MM.1S (cell line): ENCODE measurements around the gene LEUTX.

Experiments used
- DNase-seq: peaks from one replicate; pipeline ENCODE4 v3.0.0-alpha.2; 2015
- H2AFZ ChIP-seq: fragments of 300-600 bp; sonication (generic); 2 replicates; pipeline ENCODE4 v1.6.0; 2016; ENCODE audit warnings: antibody characterized with exemption, low read length
- H3F3A ChIP-seq: fragments of 300-600 bp; sonication (generic); 2 replicates; pipeline ENCODE4 v1.6.1; 2016; ENCODE audit warnings: mild to moderate bottlenecking, antibody characterized with exemption, low read length, moderate library complexity, mixed read lengths; ENCODE audit not compliant: insufficient read depth
- H3K27ac ChIP-seq: fragments of 300-600 bp; sonication (generic); 2 replicates; pipeline ENCODE4 v1.5.1; 2016; ENCODE audit warnings: mild to moderate bottlenecking, low read length
- H3K27me3 ChIP-seq: fragments of 300-600 bp; sonication (generic); replicated peaks from 2 replicates; pipeline ENCODE4 v1.6.0; 2016; ENCODE audit warnings: low read length; ENCODE audit not compliant: insufficient read depth
- H3K36me3 ChIP-seq: fragments of 300-600 bp; sonication (generic); replicated peaks from 2 replicates; pipeline ENCODE4 v1.6.1; 2016; ENCODE audit warnings: mild to moderate bottlenecking, low read length, mixed read lengths; ENCODE audit not compliant: insufficient read depth
- H3K4me1 ChIP-seq: fragments of 300-600 bp; sonication (generic); 2 replicates; pipeline ENCODE4 v1.6.1; 2016; ENCODE audit warnings: low read length, mixed read lengths
- H3K4me2 ChIP-seq: fragments of 300-600 bp; sonication (generic); 2 replicates; pipeline ENCODE4 v1.6.0; 2016; ENCODE audit warnings: low read depth, low read length
- H3K4me3 ChIP-seq: fragments of 300-600 bp; sonication (generic); 2 replicates; pipeline ENCODE4 v1.5.1; 2016; ENCODE audit warnings: low read length, mixed read lengths
- H3K79me2 ChIP-seq: fragments of 300-600 bp; sonication (generic); 2 replicates; pipeline ENCODE4 v1.6.1; 2016; ENCODE audit warnings: mixed run types, low read length, mixed read lengths
- H3K9ac ChIP-seq: fragments of 300-600 bp; sonication (generic); 2 replicates; pipeline ENCODE4 v1.6.1; 2016; ENCODE audit warnings: low read length, mixed read lengths
- H3K9me2 ChIP-seq: fragments of 300-600 bp; sonication (generic); replicated peaks from 2 replicates; pipeline ENCODE4 v1.6.1; 2016; ENCODE audit warnings: mild to moderate bottlenecking, low read length, mixed read lengths; ENCODE audit not compliant: insufficient read depth
- H3K9me3 ChIP-seq: fragments of 300-600 bp; sonication (generic); replicated peaks from 2 replicates; pipeline ENCODE4 v1.6.1; 2016; ENCODE audit warnings: mild to moderate bottlenecking, low read length, mixed read lengths; ENCODE audit not compliant: insufficient read depth
- H4K20me1 ChIP-seq: fragments of 300-600 bp; sonication (generic); 2 replicates; pipeline ENCODE4 v1.6.1; 2016; ENCODE audit warnings: mild to moderate bottlenecking, low read length, moderate library complexity, mixed read lengths; ENCODE audit not compliant: insufficient read depth
- CTCF ChIP-seq: fragments of 300-600 bp; sonication (generic); IDR thresholded peaks from 2 replicates; pipeline ENCODE4 v1.5.1; 2016; ENCODE audit warnings: antibody characterized with exemption, low read length, mixed read lengths
- EZH2 ChIP-seq: fragments of 300-600 bp; sonication (generic); optimal IDR thresholded peaks from 2 replicates; pipeline ENCODE3; 2017; ENCODE audit warnings: low read depth, mild to moderate bottlenecking, antibody characterized with exemption, low read length, mixed read lengths
- EZH2phosphoT487 ChIP-seq: fragments of 300-600 bp; sonication (generic); IDR thresholded peaks from 2 replicates; pipeline ENCODE4 v1.6.1; 2018; ENCODE audit warnings: antibody characterized with exemption, low read length

Gene LEUTX

GRCh38 chr19:39832341-39833083, 53.9 kb downstream of the LEUTX start:
- TF ChIP-seq EZH2 (no peak), CTCF (no peak), EZH2phosphoT487 (no peak)
- no peaks in the 10 kb centered on the region for H3K9me3 ChIP-seq
- peaks cover 14% of the 10 kb centered on the region for H3F3A ChIP-seq
- H3K36me3 ChIP-seq: peaks cover 13% of the 10 kb centered on the region
- no peak for DNase-seq
- H3K27ac ChIP-seq: no peak overlapping the region
- H3K27me3 ChIP-seq: no peaks in the 10 kb centered on the region
- peaks cover 19% of the 10 kb centered on the region for H3K79me2 ChIP-seq
- no peaks in the 10 kb centered on the region for H4K20me1 ChIP-seq
- no peaks in the 10 kb centered on the region for H3K9me2 ChIP-seq
- H3K4me3 ChIP-seq: peak overlapping the region; percentile 76
- H3K4me1 ChIP-seq: peaks cover 7% of the 10 kb centered on the region; the same call in 1 of the 2 replicates
- peak overlapping the region; percentile 74; the same call in 1 of the 2 replicates for H3K9ac ChIP-seq
- no peak overlapping the region for H2AFZ ChIP-seq
- H3K4me2 ChIP-seq: peak overlapping the region; percentile 63

GRCh38 chr19:39833160-39833463, 54.5 kb downstream of the LEUTX start:
- peak overlapping the region; percentile 63 for H3K4me2 ChIP-seq
- peaks cover 14% of the 10 kb centered on the region for H3F3A ChIP-seq
- TF ChIP-seq EZH2phosphoT487 (no peak), CTCF (no peak), EZH2 (no peak)
- H3K4me3 ChIP-seq: peak overlapping the region; percentile 76
- peaks cover 24% of the 10 kb centered on the region for H3K79me2 ChIP-seq
- no peaks in the 10 kb centered on the region for H3K27me3 ChIP-seq
- H3K9me2 ChIP-seq: no peaks in the 10 kb centered on the region
- peaks cover 7% of the 10 kb centered on the region; the same call in 1 of the 2 replicates for H3K4me1 ChIP-seq
- H2AFZ ChIP-seq: no peak overlapping the region
- H4K20me1 ChIP-seq: no peaks in the 10 kb centered on the region
- no peak for DNase-seq
- peak overlapping the region; percentile 74 for H3K9ac ChIP-seq
- H3K36me3 ChIP-seq: peaks cover 18% of the 10 kb centered on the region
- H3K9me3 ChIP-seq: no peaks in the 10 kb centered on the region
- peak overlapping the region; percentile 72; the same call in 1 of the 2 replicates for H3K27ac ChIP-seq

GRCh38 chr19:39833464-39834286, 55.0 kb downstream of the LEUTX start, which contains the start of gene DYRK1B:
Gene DYRK1B, minus strand, starts transcription at chr19:39834162. Its CDS starts 2,295 bp downstream, at chr19:39831867.
- Histone ChIP-seq H3K4me1 (peaks cover 7% of the 10 kb centered on the region; the same call in 1 of the 2 replicates), H3K9ac (peak within 1 kb of the TSS; percentile 74), H3F3A (peaks cover 14% of the 10 kb centered on the region), H4K20me1 (no peaks in the 10 kb centered on the region), H3K79me2 (peaks cover 30% of the 10 kb centered on the region), H2AFZ (peak within 1 kb of the TSS; percentile 20; the same call in 1 of the 2 replicates), H3K4me2 (peak within 1 kb of the TSS; percentile 63), H3K27ac (peak within 1 kb of the TSS; percentile 72; the same call in 1 of the 2 replicates), H3K4me3 (peak within 1 kb of the TSS; percentile 76), H3K9me3 (no peaks in the 10 kb centered on the region), H3K36me3 (peaks cover 21% of the 10 kb centered on the region), H3K9me2 (no peaks in the 10 kb centered on the region), H3K27me3 (no peaks in the 10 kb centered on the region)
- DNase-seq: peak; percentile 98
- TF ChIP-seq CTCF: no peak
- no peak for TF ChIP-seq EZH2phosphoT487
- TF ChIP-seq EZH2: no peak
